CD14-positive monocyte (primary cell): ENCODE data around the gene NR6A1. TPM values are rescaled to one million over a fixed set of nuclear protein-coding genes. Genes with fewer than 3 reads are reported as not detected.
A peak's percentile ranks its signal among the peaks of the same experiment; 100 is the strongest.

ENCODE experiments used
- DNase-seq, 3 donors: peaks; one replicate each; pipeline ENCODE4 v3.0.0-alpha.2; 2011 to 2022
- H2AFZ ChIP-seq: 2 replicates; pipeline ENCODE4 v1.6.0; 2012; ENCODE audit warnings: mild to moderate bottlenecking, low read depth, low read length, inconsistent platforms; ENCODE audit not compliant: insufficient read depth, poor library complexity, severe bottlenecking
- H3K27ac ChIP-seq, 2 donors: 1 replicate in 1 of 2; 2 replicates in 1 of 2; pipeline ENCODE4 v1.5.1; 2012 to 2013; ENCODE audit warnings: low read length in 2 of 2, control low read depth in 1 of 2, inconsistent platforms in 1 of 2, low read depth in 1 of 2, mild to moderate bottlenecking in 1 of 2
- H3K27me3 ChIP-seq, 2 donors: one replicate each; pipeline versions ENCODE4 v1.6.0 to v1.6.1; 2011 to 2013; ENCODE audit warnings: low read length in 2 of 2; ENCODE audit not compliant: control insufficient read depth in 2 of 2, insufficient read depth in 2 of 2
- H3K36me3 ChIP-seq, 2 donors: replicated peaks in 1 of 2; 1 replicate in 1 of 2; 2 replicates in 1 of 2; pipeline versions ENCODE4 v1.5.1 to v1.6.1; 2012 to 2013; ENCODE audit warnings: low read length in 2 of 2, control low read depth in 1 of 2, inconsistent platforms in 1 of 2, mild to moderate bottlenecking in 1 of 2; ENCODE audit not compliant: insufficient read depth in 2 of 2, control insufficient read depth in 1 of 2
- H3K4me1 ChIP-seq, 2 donors: 1 replicate in 1 of 2; 2 replicates in 1 of 2; pipeline versions ENCODE4 v1.5.1 to v1.6.1; 2012 to 2013; ENCODE audit warnings: low read length in 2 of 2, control low read depth in 1 of 2, inconsistent platforms in 1 of 2, mild to moderate bottlenecking in 1 of 2, moderate library complexity in 1 of 2; ENCODE audit not compliant: insufficient read depth in 2 of 2, control insufficient read depth in 1 of 2
- H3K4me2 ChIP-seq: replicated peaks from 2 replicates; pipeline ENCODE3; 2012; ENCODE audit warnings: low read length, moderate library complexity, mild to moderate bottlenecking; ENCODE audit not compliant: poor library complexity, severe bottlenecking; ENCODE audit errors: extremely low read depth
- H3K4me3 ChIP-seq, 3 experiments: fragments of 200-600 bp in 1 of 3; sonication (generic) in 1 of 3; replicated peaks in 1 of 3; 1 replicate in 2 of 3; 2 replicates in 1 of 3; pipeline ENCODE4 v1.5.1; 2011 to 2013; ENCODE audit warnings: low read length in 3 of 3, mild to moderate bottlenecking in 3 of 3, control low read depth in 2 of 3, low read depth in 2 of 3, inconsistent platforms in 1 of 3, moderate library complexity in 1 of 3
- H3K79me2 ChIP-seq: 2 replicates; pipeline ENCODE4 v1.6.0; 2012; ENCODE audit warnings: mild to moderate bottlenecking, control low read depth, inconsistent platforms, low read length, moderate library complexity; ENCODE audit not compliant: insufficient read depth
- H3K9ac ChIP-seq: 2 replicates; pipeline ENCODE4 v1.6.0; 2017; ENCODE audit warnings: low read length, mild to moderate bottlenecking; ENCODE audit not compliant: insufficient read depth, poor library complexity, severe bottlenecking
- H3K9me3 ChIP-seq, 2 donors: replicated peaks in 1 of 2; 1 replicate in 1 of 2; 2 replicates in 1 of 2; pipeline versions ENCODE4 v1.5.1 to v1.6.1; 2012 to 2013; ENCODE audit warnings: low read length in 2 of 2, control low read depth in 1 of 2; ENCODE audit not compliant: control insufficient read depth in 1 of 2, insufficient read depth in 1 of 2
- H4K20me1 ChIP-seq: 2 replicates; pipeline ENCODE4 v1.6.0; 2012; ENCODE audit warnings: mild to moderate bottlenecking, low read length, control low read depth, moderate library complexity; ENCODE audit not compliant: insufficient read depth
- H3K27ac Mint-ChIP-seq, 7 donors: one replicate each; pipeline ENCODE4 v1.8.0; 2020; ENCODE audit warnings: mild to moderate bottlenecking in 7 of 7, mixed read lengths in 7 of 7, moderate library complexity in 6 of 7, inconsistent platforms in 2 of 7
- H3K27me3 Mint-ChIP-seq, 3 donors: one replicate each; pipeline ENCODE4 v1.8.0; 2021 to 2022; ENCODE audit warnings: low read depth in 3 of 3, mild to moderate bottlenecking in 3 of 3, mixed read lengths in 3 of 3, moderate library complexity in 3 of 3, inconsistent platforms in 1 of 3
- H3K36me3 Mint-ChIP-seq, 2 donors: one replicate each; pipeline ENCODE4 v1.8.0; 2020; ENCODE audit warnings: mixed read lengths in 2 of 2, inconsistent platforms in 1 of 2, mild to moderate bottlenecking in 1 of 2
- H3K4me1 Mint-ChIP-seq: one replicate; pipeline ENCODE4 v1.8.0; 2020; ENCODE audit warnings: mild to moderate bottlenecking, mixed read lengths
- H3K4me3 Mint-ChIP-seq, 2 donors: one replicate each; pipeline ENCODE4 v1.8.0; 2020; ENCODE audit warnings: mild to moderate bottlenecking in 2 of 2, mixed read lengths in 2 of 2, moderate library complexity in 1 of 2
- H3K9me3 Mint-ChIP-seq, 7 donors: one replicate each; pipeline ENCODE4 v1.8.0; 2020 to 2022; ENCODE audit warnings: mixed read lengths in 7 of 7, mild to moderate bottlenecking in 6 of 7, moderate library complexity in 6 of 7, inconsistent platforms in 2 of 7
- CTCF ChIP-seq: fragments of 200-600 bp; IDR thresholded peaks from one replicate; pipeline ENCODE4 v1.8.0; 2022; ENCODE audit warnings: antibody characterized with exemption, mild to moderate bottlenecking
- WGBS: methylation state at CpG from one replicate; pipeline ENCODE4 v1.1.5; 2013; ENCODE audit warnings: missing lambda C conversion rate; ENCODE audit not compliant: insufficient coverage; 5-methylcytosine and 5-hydroxymethylcytosine counted together
- intact Hi-C, 2 donors: fragments of 100-400 bp; cut with micrococcal nuclease; formaldehyde crosslinking; loops; one replicate each; pipeline versions ENCODE4 v1.15.0 to v1.15.1; 2023
- polyA plus RNA-seq, 3 donors: library from polyadenylated mRNA; depleted of rRNA in 1 of 3; unstranded in 2 of 3; stranded (reverse) in 1 of 3; fragments of 300-500 nt in 2 of 3; fragments of >200 nt in 1 of 3; fragmentation: Illumina TruSeq in 2 of 3; gene quantifications; 1 replicate in 2 of 3; 2 replicates in 1 of 3; pipeline ENCODE4 v1.2.3, GENCODE V29; 2012 to 2021

The NR6A1 gene
- polyA plus RNA-seq, 3 donors = 0.15 to 2.9 (median 0.28) TPM

- peaks cover 0 to 23% of the 10 kb centered on the region in 2 donors for H3K27me3 ChIP-seq
- no peak for DNase-seq
- Mint-ChIP-seq H3K27me3 (peaks cover 14 to 38% (median 20%) of the 10 kb centered on the region in 3 donors), H3K36me3 (no peaks in the 10 kb centered on the region), H3K9me3 (peaks cover 0 to 6% (median 0%) of the 10 kb centered on the region in 7 donors), H3K4me1 (peaks cover 18% of the 10 kb centered on the region), H3K27ac (no peak overlapping the region), H3K4me3 (peak overlapping the region in 1 of 2 donors; percentile 46)
- H3K4me1 ChIP-seq = peaks cover 21 to 30% of the 10 kb centered on the region in 2 donors
- intact Hi-C loops = no loop called here
- no peaks in the 10 kb centered on the region for H4K20me1 ChIP-seq
- H3K79me2 ChIP-seq = no peaks in the 10 kb centered on the region
- no peak overlapping the region for H3K27ac ChIP-seq
- H3K4me3 ChIP-seq = no peak overlapping the region
- H2AFZ ChIP-seq = no peak overlapping the region
- H3K9me3 ChIP-seq = no peaks in the 10 kb centered on the region
- WGBS = 91% methylated on average over 8 of the region's 12 CpGs
- H3K36me3 ChIP-seq = no peaks in the 10 kb centered on the region
- TF ChIP-seq CTCF = no peak
- H3K9ac ChIP-seq = no peak overlapping the region
- no peak overlapping the region for H3K4me2 ChIP-seq
Measured at GRCh38 chr9:124478354-124478753, 292.8 kb downstream of the NR6A1 start.

GRCh38 chr9:124477648-124478285, 293.3 kb downstream of the NR6A1 start:
- Mint-ChIP-seq H3K4me1 (peaks cover 18% of the 10 kb centered on the region), H3K36me3 (no peaks in the 10 kb centered on the region), H3K4me3 (peak overlapping the region in 1 of 2 donors; percentile 46), H3K27me3 (peaks cover 14 to 38% (median 22%) of the 10 kb centered on the region in 3 donors), H3K27ac (no peak overlapping the region), H3K9me3 (peaks cover 0 to 6% (median 0%) of the 10 kb centered on the region in 7 donors)
- H3K27me3 ChIP-seq = peaks cover 0 to 23% of the 10 kb centered on the region in 2 donors
- H3K4me2 ChIP-seq = peak overlapping the region; percentile 41
- H4K20me1 ChIP-seq = no peaks in the 10 kb centered on the region
- H2AFZ ChIP-seq = no peak overlapping the region
- intact Hi-C loops = no loop called here
- no peak for DNase-seq
- H3K4me3 ChIP-seq = no peak overlapping the region
- no peaks in the 10 kb centered on the region for H3K9me3 ChIP-seq
- TF ChIP-seq CTCF = no peak
- peaks cover 21 to 30% of the 10 kb centered on the region in 2 donors for H3K4me1 ChIP-seq
- no peaks in the 10 kb centered on the region for H3K79me2 ChIP-seq
- WGBS = 20% methylated on average over 32 of the region's 53 CpGs
- H3K36me3 ChIP-seq = no peaks in the 10 kb centered on the region
- no peak overlapping the region for H3K27ac ChIP-seq
- H3K9ac ChIP-seq = no peak overlapping the region
